Suprapubic skin (tissue), 3 donors: Measurements from ENCODE around the gene LRIG1.

ENCODE experiments used
- EP300 ChIP-seq: sonication (generic); formaldehyde crosslinking; IDR thresholded peaks from one replicate; pipeline ENCODE4 v1.6.1; 2017; ENCODE audit warnings: antibody characterized with exemption
- POLR2A ChIP-seq, 2 donors: fragments of 450-650 bp; IDR thresholded peaks; one replicate each; pipeline ENCODE4 v1.6.1; 2017; ENCODE audit warnings: antibody characterized with exemption in 2 of 2, mild to moderate bottlenecking in 2 of 2, moderate library complexity in 2 of 2
- TF ChIP-seq, protein P1 (sequence below), 2 donors: fragments of 200-600 bp in 1 of 2; fragments of 450-650 bp in 1 of 2; sonication (generic) in 1 of 2; IDR thresholded peaks; one replicate each; pipeline ENCODE4 v1.5.1; 2016 to 2019; ENCODE audit warnings: antibody characterized with exemption in 2 of 2, mild to moderate bottlenecking in 1 of 2, moderate library complexity in 1 of 2

DNA sequence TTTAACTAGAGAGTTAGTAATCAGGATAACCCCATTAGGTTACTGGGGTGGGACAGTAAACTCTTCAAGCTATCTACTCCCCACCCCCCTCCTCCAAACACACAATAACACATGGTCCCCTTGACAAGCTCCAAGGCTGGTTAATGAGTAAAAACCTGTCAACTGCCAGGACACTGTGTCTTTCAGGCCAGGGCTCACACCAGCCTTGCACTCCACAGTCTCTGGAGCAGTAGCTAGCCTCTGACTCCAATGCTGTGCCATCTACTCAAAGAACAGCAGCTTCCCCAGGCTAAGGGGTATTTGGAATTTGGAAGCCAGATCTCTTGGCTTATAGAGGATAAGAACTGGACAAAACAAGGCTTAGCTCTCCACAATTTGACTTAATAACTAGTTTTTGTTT is 115.8 kb downstream of the LRIG1 start:
- TF ChIP-seq, protein P1, sequence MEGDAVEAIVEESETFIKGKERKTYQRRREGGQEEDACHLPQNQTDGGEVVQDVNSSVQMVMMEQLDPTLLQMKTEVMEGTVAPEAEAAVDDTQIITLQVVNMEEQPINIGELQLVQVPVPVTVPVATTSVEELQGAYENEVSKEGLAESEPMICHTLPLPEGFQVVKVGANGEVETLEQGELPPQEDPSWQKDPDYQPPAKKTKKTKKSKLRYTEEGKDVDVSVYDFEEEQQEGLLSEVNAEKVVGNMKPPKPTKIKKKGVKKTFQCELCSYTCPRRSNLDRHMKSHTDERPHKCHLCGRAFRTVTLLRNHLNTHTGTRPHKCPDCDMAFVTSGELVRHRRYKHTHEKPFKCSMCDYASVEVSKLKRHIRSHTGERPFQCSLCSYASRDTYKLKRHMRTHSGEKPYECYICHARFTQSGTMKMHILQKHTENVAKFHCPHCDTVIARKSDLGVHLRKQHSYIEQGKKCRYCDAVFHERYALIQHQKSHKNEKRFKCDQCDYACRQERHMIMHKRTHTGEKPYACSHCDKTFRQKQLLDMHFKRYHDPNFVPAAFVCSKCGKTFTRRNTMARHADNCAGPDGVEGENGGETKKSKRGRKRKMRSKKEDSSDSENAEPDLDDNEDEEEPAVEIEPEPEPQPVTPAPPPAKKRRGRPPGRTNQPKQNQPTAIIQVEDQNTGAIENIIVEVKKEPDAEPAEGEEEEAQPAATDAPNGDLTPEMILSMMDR (IDR thresholded peaks at IDR 0.05), result no peak
- no peak for TF ChIP-seq POLR2A (IDR thresholded peaks at IDR 0.05)
- TF ChIP-seq EP300, result no peak
